GM21825 (cell line): ENCODE results near the gene SLC25A38.
"Not testable (repeated sequence)": the region's sequence is repeated elsewhere in the genome, so short reads cannot be mapped to it uniquely, and the experiment has no call there.

ENCODE experiments used
- ATAC-seq: cut with Tn5 transposase; IDR thresholded peaks from one replicate; pipeline ENCODE4 v1.9.1; 2021; ENCODE audit warnings: mild to moderate bottlenecking, moderate library complexity; ENCODE audit not compliant: unreplicated experiment

Gene SLC25A38

GRCh38 chr3:39406368-39407258, 23.4 kb downstream of the SLC25A38 start, which contains the start of gene RPSA:
TSS of gene RPSA (plus strand) at chr3:39406720. CDS start at chr3:39407654, 934 bp downstream.
- ATAC-seq: peak; percentile 91

GRCh38 chr3:39407259-39407629, 24.1 kb downstream of the SLC25A38 start:
- ATAC-seq: no peak

GRCh38 chr3:39407773-39408492, 24.8 kb downstream of the SLC25A38 start:
- ATAC-seq: no peak

- no peak for ATAC-seq
Measured at GRCh38 chr3:39408493-39409372, 25.6 kb downstream of the SLC25A38 start.

GRCh38 chr3:39409514-39410136, 26.5 kb downstream of the SLC25A38 start:
- no peak for ATAC-seq

- ATAC-seq: no peak
Measured at GRCh38 chr3:39410893-39411292, 27.7 kb downstream of the SLC25A38 start.

- ATAC-seq: no peak
Measured at GRCh38 chr3:39412668-39413260, 29.6 kb downstream of the SLC25A38 start.

- ATAC-seq: no peak
Measured at GRCh38 chr3:39413691-39414420, 30.7 kb downstream of the SLC25A38 start.

GRCh38 chr3:39414421-39414907, 31.3 kb downstream of the SLC25A38 start:
- no peak for ATAC-seq

- not testable (repeated sequence) for ATAC-seq
Measured at GRCh38 chr3:39415302-39415701, 32.1 kb downstream of the SLC25A38 start.

GRCh38 chr3:39415983-39416382, 32.8 kb downstream of the SLC25A38 start:
- no peak for ATAC-seq

- not testable (repeated sequence) for ATAC-seq
Measured at GRCh38 chr3:39416998-39417397, 33.8 kb downstream of the SLC25A38 start.

GRCh38 chr3:39418556-39419225, 35.5 kb downstream of the SLC25A38 start:
- ATAC-seq: not testable (repeated sequence)

GRCh38 chr3:39419742-39420315, 36.7 kb downstream of the SLC25A38 start:
- no peak for ATAC-seq

GRCh38 chr3:39420543-39420942, 37.4 kb downstream of the SLC25A38 start:
- ATAC-seq: no peak

- no peak for ATAC-seq
Measured at GRCh38 chr3:39423436-39423970, 40.3 kb downstream of the SLC25A38 start.

- ATAC-seq: no peak
Measured at GRCh38 chr3:39426312-39426711, 43.1 kb downstream of the SLC25A38 start.

- ATAC-seq: no peak
Measured at GRCh38 chr3:39427506-39427905, 44.3 kb downstream of the SLC25A38 start.
